ENCODE data around the gene C10orf67. TPM values are rescaled to one million over a fixed set of nuclear protein-coding genes. Genes with fewer than 3 reads are reported as not detected.

The C10orf67 gene
- polyA plus RNA-seq, 1 donor from 2014 or later: 0.48 TPM

DNA sequence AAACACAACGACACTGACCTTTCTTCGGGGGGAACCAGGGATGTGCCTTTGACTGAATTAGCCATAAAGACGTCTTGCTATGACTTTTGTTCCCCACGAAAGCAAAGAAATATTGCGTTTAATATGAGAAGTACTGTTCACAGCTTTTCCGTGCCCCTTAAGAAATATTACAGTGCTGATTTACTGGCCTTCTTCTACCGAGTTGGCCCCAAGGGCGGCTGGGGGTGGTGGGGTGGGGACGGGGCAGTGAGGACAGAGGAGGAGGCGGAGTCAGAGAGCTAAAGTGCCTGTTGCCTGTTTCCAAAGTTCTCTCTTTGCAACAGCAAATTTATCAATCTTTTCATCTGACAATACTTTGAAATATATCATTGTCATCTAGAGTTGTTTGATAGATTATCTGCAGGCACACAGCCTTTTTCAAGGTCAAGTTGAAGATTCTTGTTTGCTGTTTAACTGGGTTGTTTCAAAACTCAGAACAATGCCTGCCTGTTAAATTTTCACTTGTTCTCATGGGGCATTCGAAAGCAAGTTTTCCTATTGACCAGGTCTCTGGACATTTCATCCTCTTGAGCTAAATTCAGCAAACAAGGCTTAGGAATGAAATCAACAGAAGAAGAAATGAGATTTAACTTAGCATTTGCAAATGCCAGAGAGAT, 143.5 kb downstream of the C10orf67 start:
- H3K9me2 ChIP-seq (ENCODE audit: insufficient read depth, low read length): no peaks in the 10 kb centered on the region
- TF ChIP-seq, protein P1, sequence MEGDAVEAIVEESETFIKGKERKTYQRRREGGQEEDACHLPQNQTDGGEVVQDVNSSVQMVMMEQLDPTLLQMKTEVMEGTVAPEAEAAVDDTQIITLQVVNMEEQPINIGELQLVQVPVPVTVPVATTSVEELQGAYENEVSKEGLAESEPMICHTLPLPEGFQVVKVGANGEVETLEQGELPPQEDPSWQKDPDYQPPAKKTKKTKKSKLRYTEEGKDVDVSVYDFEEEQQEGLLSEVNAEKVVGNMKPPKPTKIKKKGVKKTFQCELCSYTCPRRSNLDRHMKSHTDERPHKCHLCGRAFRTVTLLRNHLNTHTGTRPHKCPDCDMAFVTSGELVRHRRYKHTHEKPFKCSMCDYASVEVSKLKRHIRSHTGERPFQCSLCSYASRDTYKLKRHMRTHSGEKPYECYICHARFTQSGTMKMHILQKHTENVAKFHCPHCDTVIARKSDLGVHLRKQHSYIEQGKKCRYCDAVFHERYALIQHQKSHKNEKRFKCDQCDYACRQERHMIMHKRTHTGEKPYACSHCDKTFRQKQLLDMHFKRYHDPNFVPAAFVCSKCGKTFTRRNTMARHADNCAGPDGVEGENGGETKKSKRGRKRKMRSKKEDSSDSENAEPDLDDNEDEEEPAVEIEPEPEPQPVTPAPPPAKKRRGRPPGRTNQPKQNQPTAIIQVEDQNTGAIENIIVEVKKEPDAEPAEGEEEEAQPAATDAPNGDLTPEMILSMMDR (IDR thresholded peaks at IDR 0.05; ENCODE audit: poor library complexity, severe bottlenecking): no peak
- TF ChIP-seq TAF1 (IDR thresholded peaks at IDR 0.05; ENCODE audit: low read depth) (no peak), POLR2AphosphoS5 (IDR thresholded peaks at IDR 0.05) (no peak), RAD21 (conservative IDR thresholded peaks at IDR 0.05) (no peak), SMC3 (conservative IDR thresholded peaks at IDR 0.05; ENCODE audit: poor library complexity) (no peak), MXI1 (conservative IDR thresholded peaks at IDR 0.05; ENCODE audit: poor library complexity, severe bottlenecking) (no peak), EZH2 (IDR thresholded peaks at IDR 0.05; ENCODE audit: borderline replicate concordance, insufficient read depth, low read length, poor library complexity, severe bottlenecking) (no peak), EP300 (conservative IDR thresholded peaks at IDR 0.05; ENCODE audit: poor library complexity, severe bottlenecking) (no peak)
- TF ChIP-seq, protein P2, sequence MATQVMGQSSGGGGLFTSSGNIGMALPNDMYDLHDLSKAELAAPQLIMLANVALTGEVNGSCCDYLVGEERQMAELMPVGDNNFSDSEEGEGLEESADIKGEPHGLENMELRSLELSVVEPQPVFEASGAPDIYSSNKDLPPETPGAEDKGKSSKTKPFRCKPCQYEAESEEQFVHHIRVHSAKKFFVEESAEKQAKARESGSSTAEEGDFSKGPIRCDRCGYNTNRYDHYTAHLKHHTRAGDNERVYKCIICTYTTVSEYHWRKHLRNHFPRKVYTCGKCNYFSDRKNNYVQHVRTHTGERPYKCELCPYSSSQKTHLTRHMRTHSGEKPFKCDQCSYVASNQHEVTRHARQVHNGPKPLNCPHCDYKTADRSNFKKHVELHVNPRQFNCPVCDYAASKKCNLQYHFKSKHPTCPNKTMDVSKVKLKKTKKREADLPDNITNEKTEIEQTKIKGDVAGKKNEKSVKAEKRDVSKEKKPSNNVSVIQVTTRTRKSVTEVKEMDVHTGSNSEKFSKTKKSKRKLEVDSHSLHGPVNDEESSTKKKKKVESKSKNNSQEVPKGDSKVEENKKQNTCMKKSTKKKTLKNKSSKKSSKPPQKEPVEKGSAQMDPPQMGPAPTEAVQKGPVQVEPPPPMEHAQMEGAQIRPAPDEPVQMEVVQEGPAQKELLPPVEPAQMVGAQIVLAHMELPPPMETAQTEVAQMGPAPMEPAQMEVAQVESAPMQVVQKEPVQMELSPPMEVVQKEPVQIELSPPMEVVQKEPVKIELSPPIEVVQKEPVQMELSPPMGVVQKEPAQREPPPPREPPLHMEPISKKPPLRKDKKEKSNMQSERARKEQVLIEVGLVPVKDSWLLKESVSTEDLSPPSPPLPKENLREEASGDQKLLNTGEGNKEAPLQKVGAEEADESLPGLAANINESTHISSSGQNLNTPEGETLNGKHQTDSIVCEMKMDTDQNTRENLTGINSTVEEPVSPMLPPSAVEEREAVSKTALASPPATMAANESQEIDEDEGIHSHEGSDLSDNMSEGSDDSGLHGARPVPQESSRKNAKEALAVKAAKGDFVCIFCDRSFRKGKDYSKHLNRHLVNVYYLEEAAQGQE (IDR thresholded peaks at IDR 0.05; ENCODE audit: borderline replicate concordance): no peak

DNA sequence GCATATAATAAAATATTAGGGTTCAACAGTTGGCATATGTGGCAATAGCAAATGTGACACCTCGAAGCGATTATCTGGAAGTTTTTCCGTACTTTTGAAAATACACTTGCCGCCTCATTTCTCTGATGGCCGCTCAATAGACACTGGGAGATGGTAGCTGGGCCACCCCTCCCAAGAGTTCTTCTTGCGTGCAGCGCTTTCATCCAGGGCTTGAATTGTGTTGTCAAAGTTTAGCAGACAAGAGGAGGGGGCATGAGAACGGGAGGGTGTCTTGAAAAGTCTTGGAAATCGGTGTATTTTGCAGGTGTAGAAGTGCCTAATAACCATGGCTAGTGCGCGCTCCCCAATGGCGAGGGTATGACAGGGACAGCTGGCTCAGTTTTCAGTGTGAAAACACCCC, 144.0 kb downstream of the C10orf67 start:
- Histone ChIP-seq H3K79me2 (replicated peaks; ENCODE audit: insufficient read depth, low read length) (no peaks in the 10 kb centered on the region), H4K20me1 (ENCODE audit: insufficient read depth) (no peaks in the 10 kb centered on the region), H3K36me3 (ENCODE audit: insufficient read depth, low read length) (no peaks in the 10 kb centered on the region), H3K4me3 (ENCODE audit: low read length) (no peak overlapping the region), H3K9ac (ENCODE audit: low read length) (no peak overlapping the region), H3F3A (ENCODE audit: insufficient read depth, low read length, poor library complexity, severe bottlenecking) (no peaks in the 10 kb centered on the region), H3K27ac (ENCODE audit: low read length) (no peak overlapping the region), H2AFZ (ENCODE audit: low read depth, low read length) (no peak overlapping the region), H3K27me3 (ENCODE audit: insufficient read depth, low read depth, low read length) (peaks cover 100% of the 10 kb centered on the region), H3K4me2 (ENCODE audit: low read length) (no peak overlapping the region), H3K9me3 (ENCODE audit: low read length) (no peaks in the 10 kb centered on the region), H3K9me2 (ENCODE audit: insufficient read depth, low read length) (no peaks in the 10 kb centered on the region)
- TF ChIP-seq, protein P1 (IDR thresholded peaks at IDR 0.05; ENCODE audit: poor library complexity, severe bottlenecking): no peak
- TF ChIP-seq EZH2 (IDR thresholded peaks at IDR 0.05; ENCODE audit: borderline replicate concordance, insufficient read depth, low read length, poor library complexity, severe bottlenecking): no peak
- TF ChIP-seq EP300 (conservative IDR thresholded peaks at IDR 0.05; ENCODE audit: poor library complexity, severe bottlenecking): no peak
- TF ChIP-seq TAF1 (IDR thresholded peaks at IDR 0.05; ENCODE audit: low read depth): no peak
- no peak for TF ChIP-seq MXI1 (conservative IDR thresholded peaks at IDR 0.05; ENCODE audit: poor library complexity, severe bottlenecking)

More for the DNA sequence above, 143.5 kb downstream of the C10orf67 start:
- Histone ChIP-seq H3K36me3 (ENCODE audit: insufficient read depth, low read length) (no peaks in the 10 kb centered on the region), H4K20me1 (ENCODE audit: insufficient read depth) (no peaks in the 10 kb centered on the region), H3K79me2 (replicated peaks; ENCODE audit: insufficient read depth, low read length) (no peaks in the 10 kb centered on the region), H3K9ac (ENCODE audit: low read length) (no peak overlapping the region), H3K27me3 (ENCODE audit: insufficient read depth, low read depth, low read length) (peaks cover 100% of the 10 kb centered on the region), H3K4me3 (ENCODE audit: low read length) (no peak overlapping the region), H2AFZ (ENCODE audit: low read depth, low read length) (no peak overlapping the region), H3K27ac (ENCODE audit: low read length) (no peak overlapping the region), H3K9me3 (ENCODE audit: low read length) (no peaks in the 10 kb centered on the region), H3F3A (ENCODE audit: insufficient read depth, low read length, poor library complexity, severe bottlenecking) (no peaks in the 10 kb centered on the region), H3K4me2 (ENCODE audit: low read length) (no peak overlapping the region)
